ENCODE results near the gene GNAS.

DNA sequence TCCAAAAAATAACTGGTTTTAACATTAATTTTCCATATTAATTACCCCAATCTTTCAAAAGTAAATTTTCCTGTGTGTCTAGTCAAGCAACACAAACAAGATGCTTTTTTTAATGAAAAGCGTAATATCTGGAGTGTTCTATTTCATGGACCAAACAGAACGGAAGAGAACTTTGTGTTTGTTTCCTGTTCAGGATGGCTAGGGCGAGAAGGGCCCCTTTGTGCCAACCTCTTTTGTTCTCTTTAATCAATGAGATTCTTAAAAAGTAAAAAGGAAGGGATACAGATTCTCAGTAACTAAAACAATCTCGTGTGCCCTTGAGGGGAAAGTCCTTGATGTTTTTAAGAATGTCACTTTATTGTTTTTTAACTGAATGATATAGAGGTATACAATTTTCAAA lies 55.7 kb downstream of the GNAS start:
- TF ChIP-seq POLR2A (IDR thresholded peaks at IDR 0.05; ENCODE audit: low read length) (no peak), GATA1 (IDR thresholded peaks at IDR 0.05; ENCODE audit: low read depth, low read length) (no peak)
